ENCODE results near the gene NUDC.
"Not testable (repeated sequence)": the region's sequence is repeated elsewhere in the genome, so short reads cannot be mapped to it uniquely, and the experiment has no call there.

NUDC gene

DNA sequence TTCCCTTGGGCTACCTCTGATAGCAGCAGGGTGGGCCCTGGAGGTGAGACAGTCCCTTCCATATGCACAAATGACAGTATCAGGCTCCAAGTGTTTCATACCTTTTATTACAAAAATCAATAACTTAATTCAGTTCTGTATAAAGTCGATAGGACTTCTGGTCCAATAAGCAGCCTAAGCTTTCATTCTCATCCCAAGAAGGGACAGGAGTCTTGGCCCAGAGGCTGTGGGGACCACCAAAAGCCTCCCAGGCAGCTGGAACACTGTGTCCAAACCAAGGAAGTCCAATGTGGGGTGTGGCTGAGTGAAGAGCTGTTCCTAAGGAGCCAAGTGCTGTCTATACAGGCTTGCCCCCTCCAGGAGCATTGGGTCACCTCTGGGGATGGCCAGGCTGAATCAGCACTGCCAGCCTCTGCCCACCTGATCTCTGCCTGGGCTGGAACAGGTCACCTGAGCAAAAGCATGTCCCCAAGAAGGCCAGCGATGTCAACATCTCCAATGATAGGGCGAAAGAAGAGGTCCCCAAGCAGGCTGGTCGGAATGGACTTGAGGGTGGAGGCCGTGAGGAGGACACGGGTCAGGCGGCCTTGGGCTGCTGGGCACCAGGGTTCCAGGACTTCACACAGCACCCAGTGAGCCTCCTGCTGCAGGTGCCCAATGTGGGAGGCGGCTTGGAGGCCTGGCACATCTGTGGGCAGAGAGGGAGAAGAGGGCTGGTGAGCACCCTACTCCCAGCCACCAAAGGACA lies 10.0 kb upstream of the NUDC start:
- no peak for DNase-seq

- DNase-seq: no peak
These were observed 9.4 kb upstream of the NUDC start for GRCh38 chr1:26912147-26912490.

GRCh38 chr1:26913389-26913753 lies 8.2 kb upstream of the NUDC start:
- no peak for DNase-seq

GRCh38 chr1:26913754-26914619 lies 7.6 kb upstream of the NUDC start, which contains the start of gene NR0B2:
TSS of gene NR0B2 (minus strand) at chr1:26913975. CDS start at chr1:26913940, 35 bp downstream.
- DNase-seq: no peak

- DNase-seq: no peak
These were observed 6.2 kb upstream of the NUDC start for GRCh38 chr1:26915204-26915842.

GRCh38 chr1:26921126-26921539 lies 410 bp upstream of the NUDC start:
- DNase-seq: no peak

DNA sequence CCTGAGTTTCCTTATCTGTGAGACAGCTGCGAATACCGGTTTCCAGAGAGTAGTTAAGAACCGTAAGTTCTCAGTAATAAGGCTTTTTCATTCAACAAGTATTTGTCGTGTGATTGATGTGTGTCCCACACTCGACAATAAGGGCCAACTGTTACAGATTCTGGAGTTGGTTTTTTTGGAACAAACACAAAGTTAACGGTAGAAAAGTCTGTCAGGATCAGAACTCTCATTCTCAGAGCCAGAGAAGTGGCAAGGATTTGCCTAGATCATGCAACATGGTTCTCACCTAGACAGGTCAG lies 837 bp downstream of the NUDC start:
- no peak for DNase-seq

DNA sequence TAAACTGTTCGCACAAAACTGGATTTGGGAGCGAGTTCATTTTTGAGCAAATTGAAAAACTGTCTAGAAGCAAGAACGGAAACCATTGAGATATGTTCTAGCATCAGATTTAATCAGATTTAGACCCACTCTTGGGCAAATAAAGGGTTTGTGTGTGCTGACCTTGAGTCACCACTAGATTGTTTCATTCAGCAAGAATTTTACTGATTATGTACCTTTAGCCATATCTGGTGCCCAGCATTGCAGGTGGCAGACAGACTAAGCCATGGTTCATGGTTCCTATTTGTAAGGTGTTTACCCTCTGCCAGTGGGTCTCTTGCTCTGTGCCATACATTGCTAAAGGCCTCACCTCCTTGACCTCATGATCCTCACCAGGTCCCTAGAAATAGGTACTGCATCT lies 1.4 kb downstream of the NUDC start:
- no peak for DNase-seq

GRCh38 chr1:26923711-26924110 lies 2.2 kb downstream of the NUDC start:
- DNase-seq: no peak

- no peak for DNase-seq
These were observed 11.0 kb downstream of the NUDC start for GRCh38 chr1:26932531-26932930.

DNA sequence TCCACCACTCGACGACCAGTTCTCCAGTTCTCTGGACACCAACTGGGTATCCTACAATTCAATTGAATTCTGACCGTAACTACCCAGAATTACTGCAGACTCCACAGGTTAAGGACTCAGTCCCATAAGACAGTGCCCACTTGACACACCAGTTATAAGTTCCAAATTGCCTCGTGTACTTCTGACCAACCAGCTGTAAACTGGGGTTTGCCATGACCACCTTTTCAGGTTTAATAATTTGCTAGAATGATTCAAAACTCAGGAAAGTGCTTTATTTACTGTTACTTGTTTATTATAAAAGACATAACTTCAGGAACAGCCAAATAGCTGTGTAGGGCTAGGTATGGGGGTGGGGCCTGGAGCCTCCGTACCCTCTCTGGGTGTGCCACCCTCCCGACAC lies 15.3 kb downstream of the NUDC start:
- no peak for DNase-seq

DNA sequence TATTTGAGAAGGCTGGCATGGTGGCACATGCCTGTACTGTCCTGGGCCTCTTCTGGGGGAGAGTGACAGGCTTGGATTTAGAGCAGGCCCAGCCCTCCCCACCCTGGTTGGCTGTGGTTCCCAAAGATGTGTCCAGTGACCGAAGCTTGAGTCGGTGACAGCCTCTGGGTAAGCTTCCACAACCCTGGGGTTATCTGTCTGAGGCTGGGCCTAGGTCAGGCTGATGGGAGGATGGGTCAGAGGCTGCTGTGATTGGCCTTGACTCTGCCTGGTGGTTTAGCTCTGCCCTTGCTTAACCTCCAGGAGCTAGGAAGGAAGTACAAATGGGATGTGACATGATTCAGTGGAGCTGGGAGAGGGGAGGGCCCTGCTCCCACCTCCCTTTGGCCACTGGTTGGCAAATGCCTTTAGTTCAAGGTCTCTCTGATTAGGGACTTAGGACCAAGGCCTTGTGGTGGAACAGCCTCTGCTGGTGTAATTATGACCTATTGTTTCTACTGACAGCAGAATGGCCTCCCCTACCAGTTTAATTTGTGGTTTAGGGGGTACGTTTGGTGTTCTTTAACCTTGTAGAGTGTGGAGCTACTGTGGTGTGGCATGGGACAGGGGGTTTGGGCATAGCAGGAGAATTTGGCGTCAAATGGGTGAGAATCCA lies 16.6 kb downstream of the NUDC start:
- DNase-seq: no peak

DNA sequence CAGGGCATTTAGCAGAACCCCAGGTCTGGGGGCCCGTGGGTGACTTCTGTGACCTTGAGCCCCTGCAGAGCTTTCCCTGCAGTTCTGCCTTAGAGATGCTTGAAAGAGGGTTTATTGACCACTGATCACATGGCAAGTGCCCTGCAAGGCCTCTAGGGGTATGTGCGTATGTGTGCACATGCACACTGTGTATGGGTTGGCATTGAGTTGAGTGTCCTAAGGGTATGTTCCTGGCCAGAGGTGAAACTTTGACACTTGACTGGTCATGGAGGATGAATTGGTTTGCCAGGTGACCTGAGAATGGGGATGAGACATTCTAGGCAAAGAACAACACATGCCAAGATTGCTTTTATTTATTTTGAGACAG lies 17.1 kb downstream of the NUDC start:
- DNase-seq: no peak

- no peak for DNase-seq
These were observed 19.8 kb downstream of the NUDC start for GRCh38 chr1:26941311-26941710.

DNA sequence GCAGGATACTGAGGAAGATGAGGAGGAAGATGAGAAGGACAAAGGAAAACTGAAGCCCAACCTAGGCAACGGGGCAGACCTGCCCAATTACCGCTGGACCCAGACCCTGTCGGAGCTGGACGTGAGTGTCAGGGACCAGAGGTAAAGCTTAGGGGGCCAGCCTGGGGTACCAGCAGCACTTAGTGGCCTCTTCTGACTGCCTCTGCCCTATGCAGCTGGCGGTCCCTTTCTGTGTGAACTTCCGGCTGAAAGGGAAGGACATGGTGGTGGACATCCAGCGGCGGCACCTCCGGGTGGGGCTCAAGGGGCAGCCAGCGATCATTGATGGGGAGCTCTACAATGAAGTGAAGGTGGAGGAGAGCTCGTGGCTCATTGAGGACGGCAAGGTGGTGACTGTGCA lies 21.1 kb downstream of the NUDC start:
- no peak for DNase-seq

- DNase-seq: no peak
These were observed 23.6 kb downstream of the NUDC start for GRCh38 chr1:26945138-26945537.

- DNase-seq: no peak
These were observed 24.2 kb downstream of the NUDC start for GRCh38 chr1:26945728-26946127.

DNA sequence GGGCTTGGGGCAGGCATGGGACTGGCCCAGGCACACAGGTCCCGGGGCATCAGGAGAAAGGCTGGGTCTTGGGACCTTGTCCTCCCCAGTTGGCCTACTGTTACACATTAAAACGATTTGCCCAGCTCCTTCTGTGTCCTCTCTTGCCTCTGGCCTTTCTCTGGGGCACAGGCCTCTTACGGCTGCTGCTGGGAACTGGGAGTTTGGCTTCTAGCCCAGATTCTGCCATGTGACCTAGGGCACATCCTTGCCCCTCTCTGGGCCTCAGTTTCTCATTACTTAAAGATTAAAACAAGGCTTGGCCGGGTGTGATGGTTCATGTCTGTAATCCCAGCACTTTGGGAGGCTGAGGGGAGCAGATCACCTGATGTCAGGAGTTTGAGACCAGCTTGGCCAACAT lies 24.7 kb downstream of the NUDC start:
- no peak for DNase-seq

DNA sequence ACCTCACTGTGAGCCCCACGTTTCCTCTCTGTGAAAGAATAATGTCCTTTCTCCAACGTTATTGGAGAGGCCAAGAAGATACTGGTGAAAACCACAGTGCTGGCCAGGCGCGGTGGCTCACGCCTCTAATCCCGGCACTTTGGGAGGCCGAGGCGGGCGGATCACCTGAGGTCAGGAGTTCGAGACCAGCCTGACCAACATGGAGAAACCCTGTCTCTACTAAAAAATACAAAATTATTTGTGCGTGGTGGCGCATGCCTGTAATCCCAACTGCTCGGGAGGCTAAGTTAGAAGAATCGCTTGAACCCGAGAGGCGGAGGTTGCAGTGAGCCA lies 27.1 kb downstream of the NUDC start:
- DNase-seq: not testable (repeated sequence)

DNA sequence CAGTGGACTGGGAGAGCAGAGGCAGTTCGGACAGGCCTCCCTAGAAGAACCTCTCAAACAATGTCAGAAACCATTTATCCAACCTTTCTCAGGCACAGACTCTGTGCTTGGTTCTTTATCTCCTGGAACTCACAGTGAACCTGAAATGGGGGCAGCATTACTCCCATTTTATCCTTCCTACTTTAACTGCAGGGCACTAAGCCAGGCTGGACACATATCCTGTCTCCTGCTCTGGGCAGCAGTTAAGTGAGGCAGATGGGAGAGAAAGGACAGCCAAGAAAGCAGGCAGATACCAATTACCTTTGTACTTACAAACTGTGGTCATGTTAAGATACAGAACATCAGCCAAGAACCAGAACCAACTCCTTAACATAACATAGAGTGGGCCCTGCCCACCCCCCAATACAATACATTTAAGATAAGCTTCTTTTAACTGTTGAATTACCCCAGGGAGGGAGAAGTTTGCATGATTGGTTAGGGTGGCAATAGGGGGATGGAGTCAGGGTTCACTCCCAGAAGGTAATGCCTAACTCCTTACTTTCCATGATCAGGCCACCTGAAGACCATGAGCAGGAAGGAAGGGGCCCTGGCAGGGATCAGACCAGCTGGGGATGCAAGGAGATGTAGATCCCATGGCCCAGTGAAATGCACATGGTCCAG lies 27.9 kb downstream of the NUDC start:
- no peak for DNase-seq

- DNase-seq: no peak
These were observed 28.4 kb downstream of the NUDC start for GRCh38 chr1:26949926-26950319.

DNA sequence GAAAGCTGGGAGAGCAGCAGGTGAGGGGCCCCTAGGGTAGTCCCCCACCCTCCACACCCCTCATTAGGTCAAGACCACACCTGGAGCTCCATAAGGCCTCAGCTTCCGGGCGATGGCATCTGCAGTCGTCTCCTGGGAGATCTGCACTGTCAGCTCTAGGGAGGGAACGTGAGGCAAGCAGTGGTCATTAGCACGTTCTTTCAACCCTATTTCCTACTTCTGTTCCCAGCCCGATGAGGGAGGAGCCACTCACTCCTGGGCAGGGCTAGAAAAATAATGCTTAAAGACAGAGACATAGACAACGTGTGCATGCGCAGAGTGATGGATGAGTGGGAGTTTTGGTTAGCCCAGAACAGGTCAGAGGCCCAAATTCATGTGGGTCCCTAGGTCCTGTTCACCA lies 29.1 kb downstream of the NUDC start:
- no peak for DNase-seq
